ENCODE data around the gene TUFT1. TPM values are rescaled to one million over a fixed set of nuclear protein-coding genes. Genes with fewer than 3 reads are reported as not detected.

Gene TUFT1
- polyA plus RNA-seq, 3 donors, result 1.5 to 1.7 (median 1.6) TPM

GRCh38 chr1:151492120-151492519, 48.0 kb upstream of the TUFT1 start:
- no peak overlapping the region for H3K4me3 Mint-ChIP-seq
- Histone ChIP-seq H3K4me2 (replicated peaks; ENCODE audit: extremely low read depth, low read length, poor library complexity, severe bottlenecking) (no peak overlapping the region), H3K4me1 (ENCODE audit: control insufficient read depth in 1 of 2, insufficient read depth in 2 of 2, low read length in 2 of 2) (no peaks in the 10 kb centered on the region), H4K20me1 (ENCODE audit: insufficient read depth, low read length) (no peaks in the 10 kb centered on the region), H3K36me3 (replicated peaks in 1 of 2; ENCODE audit: control insufficient read depth in 1 of 2, insufficient read depth in 2 of 2, low read length in 2 of 2) (no peaks in the 10 kb centered on the region), H3K79me2 (ENCODE audit: insufficient read depth, low read length) (no peaks in the 10 kb centered on the region), H3K27me3 (ENCODE audit: control insufficient read depth in 2 of 2, insufficient read depth in 2 of 2, low read length in 2 of 2) (no peaks in the 10 kb centered on the region), H3K27ac (ENCODE audit: low read depth in 1 of 2, low read length in 2 of 2) (no peak overlapping the region), H3K9ac (ENCODE audit: insufficient read depth, low read length, poor library complexity, severe bottlenecking) (no peak overlapping the region), H2AFZ (ENCODE audit: insufficient read depth, low read depth, low read length, poor library complexity, severe bottlenecking) (no peak overlapping the region), H3K4me3 (replicated peaks in 1 of 3; ENCODE audit: low read depth in 2 of 3, low read length in 3 of 3) (no peak overlapping the region), H3K9me3 (replicated peaks in 1 of 2; ENCODE audit: control insufficient read depth in 1 of 2, insufficient read depth in 1 of 2, low read length in 2 of 2) (no peaks in the 10 kb centered on the region)
- no CpG with 5 or more reads among the region's 1 CpG for WGBS (ENCODE audit: insufficient coverage)
- no peaks in the 10 kb centered on the region for H3K36me3 Mint-ChIP-seq
- H3K27me3 Mint-ChIP-seq (ENCODE audit: low read depth in 3 of 3), result peaks cover 4 to 14% (median 8%) of the 10 kb centered on the region in 3 donors
- no peaks in the 10 kb centered on the region for H3K9me3 Mint-ChIP-seq
- H3K4me1 Mint-ChIP-seq, result no peaks in the 10 kb centered on the region
- no peak for DNase-seq
- no peak for TF ChIP-seq CTCF (IDR thresholded peaks at IDR 0.05)
- intact Hi-C loops (cut with micrococcal nuclease), result no loop called here
- no peak overlapping the region for H3K27ac Mint-ChIP-seq

GRCh38 chr1:151493042-151493441, 47.1 kb upstream of the TUFT1 start:
- Mint-ChIP-seq H3K4me3 (no peak overlapping the region), H3K36me3 (no peaks in the 10 kb centered on the region), H3K4me1 (no peaks in the 10 kb centered on the region), H3K9me3 (peaks cover 0 to 4% (median 0%) of the 10 kb centered on the region in 7 donors), H3K27me3 (ENCODE audit: low read depth in 3 of 3) (peaks cover 1 to 13% (median 8%) of the 10 kb centered on the region in 3 donors), H3K27ac (no peak overlapping the region)
- Histone ChIP-seq H3K9ac (ENCODE audit: insufficient read depth, low read length, poor library complexity, severe bottlenecking) (no peak overlapping the region), H3K9me3 (replicated peaks in 1 of 2; ENCODE audit: control insufficient read depth in 1 of 2, insufficient read depth in 1 of 2, low read length in 2 of 2) (no peaks in the 10 kb centered on the region), H3K4me2 (replicated peaks; ENCODE audit: extremely low read depth, low read length, poor library complexity, severe bottlenecking) (no peak overlapping the region), H3K4me3 (replicated peaks in 1 of 3; ENCODE audit: low read depth in 2 of 3, low read length in 3 of 3) (no peak overlapping the region), H3K27ac (ENCODE audit: low read depth in 1 of 2, low read length in 2 of 2) (no peak overlapping the region), H3K27me3 (ENCODE audit: control insufficient read depth in 2 of 2, insufficient read depth in 2 of 2, low read length in 2 of 2) (no peaks in the 10 kb centered on the region), H2AFZ (ENCODE audit: insufficient read depth, low read depth, low read length, poor library complexity, severe bottlenecking) (no peak overlapping the region), H4K20me1 (ENCODE audit: insufficient read depth, low read length) (no peaks in the 10 kb centered on the region), H3K4me1 (ENCODE audit: control insufficient read depth in 1 of 2, insufficient read depth in 2 of 2, low read length in 2 of 2) (no peaks in the 10 kb centered on the region), H3K79me2 (ENCODE audit: insufficient read depth, low read length) (no peaks in the 10 kb centered on the region), H3K36me3 (replicated peaks in 1 of 2; ENCODE audit: control insufficient read depth in 1 of 2, insufficient read depth in 2 of 2, low read length in 2 of 2) (no peaks in the 10 kb centered on the region)
- WGBS (ENCODE audit: insufficient coverage), result 100% methylated on average over 3 of the region's 3 CpGs
- TF ChIP-seq CTCF (IDR thresholded peaks at IDR 0.05), result no peak
- intact Hi-C loops (cut with micrococcal nuclease), result no loop called here
- DNase-seq, result no peak

Measured in CD14-positive monocyte (primary cell).